ENCODE data around the gene SELENOK. TPM values are rescaled to one million over a fixed set of nuclear protein-coding genes. Genes with fewer than 3 reads are reported as not detected.

SELENOK gene
- total and polyA plus RNA-seq, 2 of the 13 experiments (the other 11 are each of a cell fraction or from before 2014, with no cell fraction given), result 67.0 to 81.0 TPM

DNA sequence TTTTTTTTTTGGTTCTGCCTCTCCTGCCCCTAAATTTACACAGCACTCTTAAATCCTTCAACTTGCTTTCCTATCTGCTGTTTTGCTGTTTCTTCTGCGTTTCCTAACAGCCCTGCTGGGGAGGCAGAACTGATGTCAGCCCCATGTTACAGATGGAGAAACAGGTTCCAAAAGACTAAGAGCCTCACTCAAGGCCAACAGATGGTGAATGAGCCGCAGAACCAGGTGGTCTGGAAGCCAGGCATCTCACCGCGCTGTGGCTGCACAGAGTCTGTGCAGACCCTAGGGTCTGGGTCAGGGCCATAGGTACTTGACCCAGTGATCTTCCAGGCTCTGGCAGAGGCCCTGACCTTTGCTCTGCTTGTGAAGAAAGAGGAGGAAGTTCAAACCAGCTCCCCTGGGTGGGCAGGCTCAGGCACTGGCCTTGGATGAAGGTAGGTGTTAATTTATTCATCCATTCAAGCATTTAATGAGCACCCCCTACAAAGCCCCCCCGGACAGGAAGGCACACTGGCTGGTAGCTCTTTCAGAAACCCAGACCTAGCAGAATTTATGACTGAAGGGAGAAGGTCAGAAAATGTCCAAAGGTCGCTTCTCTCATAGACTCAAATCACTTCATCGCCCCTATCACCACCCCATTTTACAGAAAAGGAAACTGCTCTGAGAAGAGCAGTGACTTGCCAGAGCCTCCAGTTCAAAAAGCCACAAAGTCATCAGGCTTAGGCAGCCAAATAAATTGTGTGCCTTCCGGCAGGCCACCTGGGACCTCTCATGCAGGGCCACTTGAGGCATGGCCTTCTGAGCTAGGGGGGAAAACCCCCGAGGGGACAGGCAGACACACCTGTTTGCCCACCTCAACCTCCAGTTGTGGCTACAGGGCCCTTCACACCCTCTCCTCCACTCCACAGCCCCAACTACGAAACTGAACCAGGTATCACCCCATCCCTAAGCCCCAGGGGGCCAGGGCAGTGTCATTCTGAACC, 48.2 kb downstream of the SELENOK start (continued):
- TF ChIP-seq, protein P1, sequence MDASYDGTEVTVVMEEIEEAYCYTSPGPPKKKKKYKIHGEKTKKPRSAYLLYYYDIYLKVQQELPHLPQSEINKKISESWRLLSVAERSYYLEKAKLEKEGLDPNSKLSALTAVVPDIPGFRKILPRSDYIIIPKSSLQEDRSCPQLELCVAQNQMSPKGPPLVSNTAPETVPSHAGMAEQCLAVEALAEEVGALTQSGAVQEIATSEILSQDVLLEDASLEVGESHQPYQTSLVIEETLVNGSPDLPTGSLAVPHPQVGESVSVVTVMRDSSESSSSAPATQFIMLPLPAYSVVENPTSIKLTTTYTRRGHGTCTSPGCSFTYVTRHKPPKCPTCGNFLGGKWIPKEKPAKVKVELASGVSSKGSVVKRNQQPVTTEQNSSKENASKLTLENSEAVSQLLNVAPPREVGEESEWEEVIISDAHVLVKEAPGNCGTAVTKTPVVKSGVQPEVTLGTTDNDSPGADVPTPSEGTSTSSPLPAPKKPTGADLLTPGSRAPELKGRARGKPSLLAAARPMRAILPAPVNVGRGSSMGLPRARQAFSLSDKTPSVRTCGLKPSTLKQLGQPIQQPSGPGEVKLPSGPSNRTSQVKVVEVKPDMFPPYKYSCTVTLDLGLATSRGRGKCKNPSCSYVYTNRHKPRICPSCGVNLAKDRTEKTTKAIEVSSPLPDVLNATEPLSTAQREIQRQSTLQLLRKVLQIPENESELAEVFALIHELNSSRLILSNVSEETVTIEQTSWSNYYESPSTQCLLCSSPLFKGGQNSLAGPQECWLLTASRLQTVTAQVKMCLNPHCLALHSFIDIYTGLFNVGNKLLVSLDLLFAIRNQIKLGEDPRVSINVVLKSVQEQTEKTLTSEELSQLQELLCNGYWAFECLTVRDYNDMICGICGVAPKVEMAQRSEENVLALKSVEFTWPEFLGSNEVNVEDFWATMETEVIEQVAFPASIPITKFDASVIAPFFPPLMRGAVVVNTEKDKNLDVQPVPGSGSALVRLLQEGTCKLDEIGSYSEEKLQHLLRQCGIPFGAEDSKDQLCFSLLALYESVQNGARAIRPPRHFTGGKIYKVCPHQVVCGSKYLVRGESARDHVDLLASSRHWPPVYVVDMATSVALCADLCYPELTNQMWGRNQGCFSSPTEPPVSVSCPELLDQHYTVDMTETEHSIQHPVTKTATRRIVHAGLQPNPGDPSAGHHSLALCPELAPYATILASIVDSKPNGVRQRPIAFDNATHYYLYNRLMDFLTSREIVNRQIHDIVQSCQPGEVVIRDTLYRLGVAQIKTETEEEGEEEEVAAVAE (CRISPR knock-in tag; IDR thresholded peaks at IDR 0.05; ENCODE audit: borderline replicate concordance), result no peak
- no peak; the same call in 1 of the 2 replicates for TF ChIP-seq ZNF317 (CRISPR knock-in tag; IDR thresholded peaks at IDR 0.05)
- TF ChIP-seq TARDBP (CRISPR knock-in tag; IDR thresholded peaks at IDR 0.05), result no peak; the same call in 1 of the 2 replicates
- TF ChIP-seq, protein P2, sequence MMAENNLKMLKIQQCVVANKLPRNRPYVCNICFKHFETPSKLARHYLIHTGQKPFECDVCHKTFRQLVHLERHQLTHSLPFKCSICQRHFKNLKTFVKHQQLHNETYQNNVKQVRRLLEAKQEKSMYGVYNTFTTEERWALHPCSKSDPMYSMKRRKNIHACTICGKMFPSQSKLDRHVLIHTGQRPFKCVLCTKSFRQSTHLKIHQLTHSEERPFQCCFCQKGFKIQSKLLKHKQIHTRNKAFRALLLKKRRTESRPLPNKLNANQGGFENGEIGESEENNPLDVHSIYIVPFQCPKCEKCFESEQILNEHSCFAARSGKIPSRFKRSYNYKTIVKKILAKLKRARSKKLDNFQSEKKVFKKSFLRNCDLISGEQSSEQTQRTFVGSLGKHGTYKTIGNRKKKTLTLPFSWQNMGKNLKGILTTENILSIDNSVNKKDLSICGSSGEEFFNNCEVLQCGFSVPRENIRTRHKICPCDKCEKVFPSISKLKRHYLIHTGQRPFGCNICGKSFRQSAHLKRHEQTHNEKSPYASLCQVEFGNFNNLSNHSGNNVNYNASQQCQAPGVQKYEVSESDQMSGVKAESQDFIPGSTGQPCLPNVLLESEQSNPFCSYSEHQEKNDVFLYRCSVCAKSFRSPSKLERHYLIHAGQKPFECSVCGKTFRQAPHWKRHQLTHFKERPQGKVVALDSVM (CRISPR knock-in tag; IDR thresholded peaks at IDR 0.05), result no peak
- TF ChIP-seq TAF15 (IDR thresholded peaks at IDR 0.05; ENCODE audit: low read depth, low read length, poor library complexity, severe bottlenecking), result no peak
- no peak for TF ChIP-seq ZNF207 (IDR thresholded peaks at IDR 0.05; ENCODE audit: borderline replicate concordance)
- TF ChIP-seq KDM5A (IDR thresholded peaks at IDR 0.05; ENCODE audit: borderline replicate concordance, low read length), result no peak
- TF ChIP-seq ZNF562 (CRISPR knock-in tag; IDR thresholded peaks at IDR 0.05; ENCODE audit: borderline replicate concordance), result no peak
- TF ChIP-seq ZNF34 (CRISPR knock-in tag; IDR thresholded peaks at IDR 0.05; ENCODE audit: borderline replicate concordance), result no peak
- TF ChIP-seq NR3C1 (CRISPR knock-in tag; IDR thresholded peaks at IDR 0.05), result no peak
- TF ChIP-seq, protein P3, sequence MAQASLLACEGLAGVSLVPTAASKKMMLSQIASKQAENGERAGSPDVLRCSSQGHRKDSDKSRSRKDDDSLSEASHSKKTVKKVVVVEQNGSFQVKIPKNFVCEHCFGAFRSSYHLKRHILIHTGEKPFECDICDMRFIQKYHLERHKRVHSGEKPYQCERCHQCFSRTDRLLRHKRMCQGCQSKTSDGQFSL (CRISPR knock-in tag; IDR thresholded peaks at IDR 0.05), result peak; percentile 60
- no peak for TF ChIP-seq RFX1 (IDR thresholded peaks at IDR 0.05)
- TF ChIP-seq, protein P4, sequence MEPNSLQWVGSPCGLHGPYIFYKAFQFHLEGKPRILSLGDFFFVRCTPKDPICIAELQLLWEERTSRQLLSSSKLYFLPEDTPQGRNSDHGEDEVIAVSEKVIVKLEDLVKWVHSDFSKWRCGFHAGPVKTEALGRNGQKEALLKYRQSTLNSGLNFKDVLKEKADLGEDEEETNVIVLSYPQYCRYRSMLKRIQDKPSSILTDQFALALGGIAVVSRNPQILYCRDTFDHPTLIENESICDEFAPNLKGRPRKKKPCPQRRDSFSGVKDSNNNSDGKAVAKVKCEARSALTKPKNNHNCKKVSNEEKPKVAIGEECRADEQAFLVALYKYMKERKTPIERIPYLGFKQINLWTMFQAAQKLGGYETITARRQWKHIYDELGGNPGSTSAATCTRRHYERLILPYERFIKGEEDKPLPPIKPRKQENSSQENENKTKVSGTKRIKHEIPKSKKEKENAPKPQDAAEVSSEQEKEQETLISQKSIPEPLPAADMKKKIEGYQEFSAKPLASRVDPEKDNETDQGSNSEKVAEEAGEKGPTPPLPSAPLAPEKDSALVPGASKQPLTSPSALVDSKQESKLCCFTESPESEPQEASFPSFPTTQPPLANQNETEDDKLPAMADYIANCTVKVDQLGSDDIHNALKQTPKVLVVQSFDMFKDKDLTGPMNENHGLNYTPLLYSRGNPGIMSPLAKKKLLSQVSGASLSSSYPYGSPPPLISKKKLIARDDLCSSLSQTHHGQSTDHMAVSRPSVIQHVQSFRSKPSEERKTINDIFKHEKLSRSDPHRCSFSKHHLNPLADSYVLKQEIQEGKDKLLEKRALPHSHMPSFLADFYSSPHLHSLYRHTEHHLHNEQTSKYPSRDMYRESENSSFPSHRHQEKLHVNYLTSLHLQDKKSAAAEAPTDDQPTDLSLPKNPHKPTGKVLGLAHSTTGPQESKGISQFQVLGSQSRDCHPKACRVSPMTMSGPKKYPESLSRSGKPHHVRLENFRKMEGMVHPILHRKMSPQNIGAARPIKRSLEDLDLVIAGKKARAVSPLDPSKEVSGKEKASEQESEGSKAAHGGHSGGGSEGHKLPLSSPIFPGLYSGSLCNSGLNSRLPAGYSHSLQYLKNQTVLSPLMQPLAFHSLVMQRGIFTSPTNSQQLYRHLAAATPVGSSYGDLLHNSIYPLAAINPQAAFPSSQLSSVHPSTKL (CRISPR knock-in tag; IDR thresholded peaks at IDR 0.05), result no peak; the same call in 1 of the 2 replicates
- TF ChIP-seq AGO1 (IDR thresholded peaks at IDR 0.05; ENCODE audit: low read depth, low read length, poor library complexity, severe bottlenecking), result no peak
- TF ChIP-seq ZNF746 (CRISPR knock-in tag; IDR thresholded peaks at IDR 0.05), result peak; percentile 32; the same call in 1 of the 2 replicates
- no peak for TF ChIP-seq ZNF251 (CRISPR knock-in tag; IDR thresholded peaks at IDR 0.05)
- peak; percentile 79 for TF ChIP-seq MED8 (CRISPR knock-in tag; IDR thresholded peaks at IDR 0.05; ENCODE audit: insufficient replicate concordance)
- TF ChIP-seq YEATS2 (CRISPR knock-in tag; IDR thresholded peaks at IDR 0.05; ENCODE audit: borderline replicate concordance), result no peak
